GM10266 (cell line): ENCODE results near the gene ERO1A.
"Not testable (repeated sequence)": the region's sequence is repeated elsewhere in the genome, so short reads cannot be mapped to it uniquely, and the experiment has no call there.

ENCODE experiments used
- DNase-seq: peaks from one replicate; pipeline ENCODE4 v3.0.0; 2012; ENCODE audit errors: extremely low spot score
- TF ChIP-seq, protein P1 (sequence below): IDR thresholded peaks from 2 replicates; pipeline ENCODE4 v1.5.1; 2012; ENCODE audit warnings: mild to moderate bottlenecking, low read depth; ENCODE audit not compliant: control insufficient read depth, insufficient read depth; ENCODE audit errors: missing control alignments

ERO1A gene

DNA sequence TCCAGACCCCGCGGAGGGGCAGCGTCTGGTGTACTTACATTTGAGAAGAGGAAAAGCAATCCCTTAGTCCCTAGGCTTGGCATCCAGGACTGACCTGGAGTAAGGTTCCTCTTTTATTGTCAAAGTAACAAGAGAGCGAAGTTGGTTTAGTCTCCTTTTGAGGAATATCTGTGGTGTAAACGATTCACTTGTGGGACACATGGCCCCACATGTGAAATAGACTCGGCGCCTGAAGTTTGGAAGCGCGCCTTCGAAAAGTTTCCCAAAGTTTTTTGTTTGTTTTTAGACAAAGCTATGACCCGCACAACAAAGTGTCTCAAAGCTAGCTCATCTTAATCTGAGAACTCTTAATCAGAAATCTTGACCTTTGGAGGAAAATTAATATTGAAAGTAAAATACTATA is 35.4 kb upstream of the ERO1A start:
- DNase-seq = no peak
- TF ChIP-seq, protein P1, sequence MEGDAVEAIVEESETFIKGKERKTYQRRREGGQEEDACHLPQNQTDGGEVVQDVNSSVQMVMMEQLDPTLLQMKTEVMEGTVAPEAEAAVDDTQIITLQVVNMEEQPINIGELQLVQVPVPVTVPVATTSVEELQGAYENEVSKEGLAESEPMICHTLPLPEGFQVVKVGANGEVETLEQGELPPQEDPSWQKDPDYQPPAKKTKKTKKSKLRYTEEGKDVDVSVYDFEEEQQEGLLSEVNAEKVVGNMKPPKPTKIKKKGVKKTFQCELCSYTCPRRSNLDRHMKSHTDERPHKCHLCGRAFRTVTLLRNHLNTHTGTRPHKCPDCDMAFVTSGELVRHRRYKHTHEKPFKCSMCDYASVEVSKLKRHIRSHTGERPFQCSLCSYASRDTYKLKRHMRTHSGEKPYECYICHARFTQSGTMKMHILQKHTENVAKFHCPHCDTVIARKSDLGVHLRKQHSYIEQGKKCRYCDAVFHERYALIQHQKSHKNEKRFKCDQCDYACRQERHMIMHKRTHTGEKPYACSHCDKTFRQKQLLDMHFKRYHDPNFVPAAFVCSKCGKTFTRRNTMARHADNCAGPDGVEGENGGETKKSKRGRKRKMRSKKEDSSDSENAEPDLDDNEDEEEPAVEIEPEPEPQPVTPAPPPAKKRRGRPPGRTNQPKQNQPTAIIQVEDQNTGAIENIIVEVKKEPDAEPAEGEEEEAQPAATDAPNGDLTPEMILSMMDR = no peak

GRCh38 chr14:52729925-52730708 is 34.8 kb upstream of the ERO1A start, which contains the start of gene STYX:
STYX (plus strand) TSS chr14:52730166; CDS start chr14:52730475, 309 bp downstream.
- TF ChIP-seq, protein P1 = no peak
- peak; percentile 89 for DNase-seq

DNA sequence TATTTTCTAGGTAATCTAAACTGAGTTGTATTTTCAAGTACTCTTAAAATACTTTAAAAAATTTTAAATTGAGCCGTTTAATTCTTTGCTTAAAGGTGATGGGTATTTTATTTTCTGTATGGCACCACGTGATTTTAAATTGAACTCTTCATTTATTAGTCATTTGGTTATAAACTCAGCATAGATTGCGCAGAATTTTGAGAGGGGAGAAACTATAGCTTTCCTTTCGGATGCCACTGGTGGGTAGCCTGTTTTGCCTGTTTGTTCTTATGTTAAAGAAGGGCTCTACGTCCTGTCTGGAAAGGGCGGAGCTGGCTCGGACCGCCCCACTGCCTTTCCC is 34.2 kb upstream of the ERO1A start:
- TF ChIP-seq, protein P1 = no peak
- DNase-seq = no peak

DNA sequence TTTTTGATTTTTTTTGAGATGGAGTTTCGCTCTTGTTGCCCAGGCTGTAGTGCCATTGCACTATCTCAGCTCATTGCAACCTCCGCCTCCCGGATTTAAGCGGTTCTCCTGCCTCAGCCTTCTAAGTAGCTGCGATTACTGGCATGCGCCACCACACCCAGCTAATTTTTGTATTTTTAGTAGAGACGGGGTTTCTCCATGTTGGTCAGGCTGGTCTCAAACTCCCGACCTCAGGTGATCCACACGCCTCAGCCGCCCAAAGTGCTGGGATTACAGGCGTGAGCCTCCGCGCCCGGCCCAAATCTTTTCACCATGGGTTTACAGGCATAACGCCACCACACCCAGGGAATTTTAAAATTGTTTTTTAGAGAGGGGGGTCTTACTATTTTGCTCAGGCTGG is 33.7 kb upstream of the ERO1A start:
- DNase-seq = not testable (repeated sequence)

DNA sequence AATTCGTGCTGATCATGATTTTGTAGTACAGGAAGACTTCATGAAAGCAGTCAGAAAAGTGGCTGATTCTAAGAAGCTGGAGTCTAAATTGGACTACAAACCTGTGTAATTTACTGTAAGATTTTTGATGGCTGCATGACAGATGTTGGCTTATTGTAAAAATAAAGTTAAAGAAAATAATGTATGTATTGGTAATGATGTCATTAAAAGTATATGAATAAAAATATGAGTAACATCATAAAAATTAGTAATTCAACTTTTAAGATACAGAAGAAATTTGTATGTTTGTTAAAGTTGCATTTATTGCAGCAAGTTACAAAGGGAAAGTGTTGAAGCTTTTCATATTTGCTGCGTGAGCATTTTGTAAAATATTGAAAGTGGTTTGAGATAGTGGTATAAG is 32.2 kb upstream of the ERO1A start:
- DNase-seq = not testable (repeated sequence)

DNA sequence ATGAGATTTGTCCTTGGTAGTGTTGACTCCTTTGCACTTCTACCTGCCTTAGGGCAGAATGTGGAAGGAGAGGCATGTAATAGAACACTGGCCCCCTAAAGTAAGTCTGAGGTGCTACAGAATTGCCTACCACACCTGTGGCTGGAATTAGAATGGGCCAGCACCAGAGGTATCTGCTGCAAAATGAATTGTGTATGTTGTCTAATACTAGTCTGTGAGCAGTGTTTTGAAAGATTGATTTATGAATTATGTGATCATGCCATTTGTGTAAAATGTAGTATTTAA is 28.9 kb upstream of the ERO1A start:
- TF ChIP-seq, protein P1 = no peak

GRCh38 chr14:52723514-52724359 is 28.4 kb upstream of the ERO1A start:
- TF ChIP-seq, protein P1 = no peak
- DNase-seq = no peak

More for the DNA sequence above, 28.9 kb upstream of the ERO1A start:
- DNase-seq = no peak

DNA sequence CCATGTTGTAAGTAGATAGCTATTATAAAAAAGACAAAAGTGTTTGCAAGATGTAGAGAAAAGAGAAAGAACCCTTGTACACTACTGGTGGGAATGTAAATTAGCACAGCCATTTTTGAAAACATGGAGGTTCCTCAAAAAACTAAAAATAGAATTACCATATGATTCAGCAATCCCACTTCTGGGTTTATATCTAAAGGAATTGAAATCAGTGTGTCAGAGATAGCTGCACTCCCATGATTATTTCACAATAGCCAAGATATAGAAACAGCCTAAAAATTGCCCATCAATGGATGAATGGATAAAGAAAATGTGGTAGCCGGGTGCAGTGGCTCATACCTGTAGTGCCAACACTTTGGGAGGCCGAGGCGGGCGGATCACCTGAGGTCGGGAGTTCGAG is 20.8 kb upstream of the ERO1A start:
- no peak for DNase-seq
- TF ChIP-seq, protein P1 = no peak
